NCI-H226 (cell line): ENCODE measurements around the gene MYOZ1.
"Not testable (repeated sequence)": the region's sequence is repeated elsewhere in the genome, so short reads cannot be mapped to it uniquely, and the experiment has no call there.

Experiments
- DNase-seq: peaks from one replicate; pipeline ENCODE4 v3.0.0-alpha.2; 2015

MYOZ1 gene, protein sequence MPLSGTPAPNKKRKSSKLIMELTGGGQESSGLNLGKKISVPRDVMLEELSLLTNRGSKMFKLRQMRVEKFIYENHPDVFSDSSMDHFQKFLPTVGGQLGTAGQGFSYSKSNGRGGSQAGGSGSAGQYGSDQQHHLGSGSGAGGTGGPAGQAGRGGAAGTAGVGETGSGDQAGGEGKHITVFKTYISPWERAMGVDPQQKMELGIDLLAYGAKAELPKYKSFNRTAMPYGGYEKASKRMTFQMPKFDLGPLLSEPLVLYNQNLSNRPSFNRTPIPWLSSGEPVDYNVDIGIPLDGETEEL

GRCh38 chr10:73641328-73642060, at the start of gene MYOZ1:
MYOZ1 (minus strand) TSS chr10:73641474; CDS start chr10:73640017, 1,457 bp downstream.
- DNase-seq = peak; percentile 26

DNA sequence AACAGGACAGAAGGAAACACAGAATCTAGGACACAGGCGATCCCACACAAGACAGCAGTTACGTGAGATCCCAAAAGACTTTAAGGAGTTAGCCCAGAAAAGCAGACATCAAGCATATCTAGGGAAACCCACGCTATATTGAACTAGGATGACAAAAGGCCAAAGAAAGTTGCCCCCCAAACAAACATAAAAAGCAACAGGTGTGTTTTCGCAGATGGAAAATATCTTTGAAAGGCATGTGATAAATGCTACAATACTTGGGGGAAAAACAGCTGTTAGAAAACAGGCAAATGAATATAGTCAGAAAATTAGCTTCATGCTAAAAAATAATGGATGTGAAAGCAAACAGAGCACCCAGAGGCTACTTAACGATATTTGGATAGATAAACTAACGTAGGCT, 49.5 kb upstream of the MYOZ1 start:
- DNase-seq = not testable (repeated sequence)

GRCh38 chr10:73689596-73689995, 48.3 kb upstream of the MYOZ1 start:
- DNase-seq = not testable (repeated sequence)

DNA sequence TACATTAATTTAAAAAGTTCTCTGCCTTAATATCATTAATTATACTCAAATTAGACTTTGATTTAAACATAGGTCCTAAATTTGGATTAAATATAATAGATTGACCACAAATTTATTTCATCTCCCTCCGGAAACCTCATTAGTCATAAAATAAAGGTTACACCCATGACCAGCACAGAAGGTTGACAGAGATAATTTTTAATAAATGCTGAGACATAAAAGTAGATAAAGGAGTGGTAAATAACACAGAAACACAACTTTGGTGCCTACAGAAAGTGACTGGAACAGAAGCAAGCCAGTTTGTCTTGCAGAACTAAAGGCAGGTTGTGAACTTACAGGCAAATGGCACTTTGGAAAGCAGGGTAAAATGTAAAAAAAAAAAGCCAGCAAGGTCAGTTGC, 46.4 kb upstream of the MYOZ1 start:
- not testable (repeated sequence) for DNase-seq

DNA sequence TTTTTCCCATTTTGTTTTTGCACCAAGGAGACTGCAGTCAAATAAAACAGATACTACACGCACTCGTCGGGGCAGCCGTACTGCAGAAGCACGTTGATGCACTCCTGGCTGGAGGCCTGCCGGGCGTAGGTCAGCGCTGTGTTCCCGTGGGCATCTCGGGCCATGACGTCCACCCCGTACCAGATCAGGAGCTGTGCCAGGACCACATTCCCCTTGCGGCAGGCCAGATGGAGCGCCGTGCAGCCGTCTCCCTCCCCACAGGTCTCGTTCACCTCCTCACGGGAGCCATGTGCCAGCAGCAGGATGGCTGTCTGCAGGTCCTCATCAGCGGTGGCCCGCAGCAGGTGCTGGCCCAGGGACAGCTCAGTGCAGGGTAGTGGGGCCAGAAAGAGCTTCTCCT, 33.3 kb upstream of the MYOZ1 start:
- DNase-seq = not testable (repeated sequence)

DNA sequence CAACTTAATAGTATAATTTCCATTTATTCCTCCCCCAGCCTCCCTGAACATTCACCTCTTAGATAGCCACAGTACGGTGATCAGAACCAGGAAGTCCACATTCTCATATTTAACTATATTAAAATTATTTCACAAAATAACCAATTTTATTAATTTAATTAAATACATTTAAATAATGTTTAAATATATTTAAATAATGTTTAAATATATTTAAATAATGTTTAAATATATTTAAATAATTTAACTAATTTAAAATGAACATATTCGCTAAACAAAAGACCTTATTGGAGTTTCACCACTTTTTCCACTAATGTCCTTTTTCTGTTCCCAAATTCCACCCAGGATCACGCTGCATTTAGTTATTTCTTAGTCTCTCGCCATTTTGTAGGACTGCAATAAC, 27.1 kb upstream of the MYOZ1 start:
- not testable (repeated sequence) for DNase-seq

GRCh38 chr10:73666153-73666809, 25.0 kb upstream of the MYOZ1 start:
- not testable (repeated sequence) for DNase-seq

GRCh38 chr10:73665581-73665980, 24.3 kb upstream of the MYOZ1 start:
- not testable (repeated sequence) for DNase-seq

GRCh38 chr10:73664156-73665040, 23.1 kb upstream of the MYOZ1 start:
- not testable (repeated sequence) for DNase-seq

GRCh38 chr10:73663621-73664020, 22.3 kb upstream of the MYOZ1 start:
- not testable (repeated sequence) for DNase-seq

GRCh38 chr10:73662705-73663104, 21.4 kb upstream of the MYOZ1 start:
- not testable (repeated sequence) for DNase-seq

DNA sequence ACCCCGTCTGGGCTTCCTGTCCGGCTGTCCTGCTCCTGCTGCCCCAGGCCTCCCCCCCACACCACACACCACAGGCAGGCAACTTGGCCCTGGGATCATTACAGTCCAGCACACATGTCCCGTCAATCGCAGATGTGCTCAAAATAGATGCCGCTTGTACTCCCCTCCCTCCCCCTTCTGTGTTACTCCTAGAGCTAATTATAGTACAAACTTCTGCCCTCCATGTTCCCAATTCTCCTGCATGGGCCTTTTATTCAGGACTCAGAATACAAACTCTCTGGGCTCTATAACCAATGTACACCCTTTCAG, 14.7 kb upstream of the MYOZ1 start, which contains the start of gene SYNPO2L:
Gene SYNPO2L (minus strand): TSS at position 40 of the 309 bp plus-strand sequence. CDS start 107 bp downstream, outside the sequence.
- DNase-seq = no peak

GRCh38 chr10:73655257-73655989, 14.1 kb upstream of the MYOZ1 start:
- no peak for DNase-seq

DNA sequence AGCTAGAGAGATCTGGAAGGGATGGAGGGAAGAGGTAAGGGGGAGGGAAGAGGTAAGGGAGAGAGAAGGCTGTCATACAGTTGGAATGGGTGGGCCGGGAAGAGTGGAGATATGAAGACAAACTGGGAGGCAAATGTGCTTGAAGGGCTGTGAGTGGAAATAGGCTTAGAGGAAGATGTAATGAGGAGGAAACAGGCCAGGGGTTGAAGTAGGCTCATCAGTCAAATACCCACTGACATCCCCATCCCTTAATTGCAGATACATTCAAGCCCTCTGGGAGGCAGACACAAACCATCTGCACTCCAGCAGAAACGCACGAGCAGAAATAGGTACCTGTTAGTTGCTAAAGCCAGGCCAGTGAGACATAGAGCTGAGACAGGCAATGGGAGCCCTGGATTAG, 12.4 kb upstream of the MYOZ1 start:
- peak; percentile 68 for DNase-seq

DNA sequence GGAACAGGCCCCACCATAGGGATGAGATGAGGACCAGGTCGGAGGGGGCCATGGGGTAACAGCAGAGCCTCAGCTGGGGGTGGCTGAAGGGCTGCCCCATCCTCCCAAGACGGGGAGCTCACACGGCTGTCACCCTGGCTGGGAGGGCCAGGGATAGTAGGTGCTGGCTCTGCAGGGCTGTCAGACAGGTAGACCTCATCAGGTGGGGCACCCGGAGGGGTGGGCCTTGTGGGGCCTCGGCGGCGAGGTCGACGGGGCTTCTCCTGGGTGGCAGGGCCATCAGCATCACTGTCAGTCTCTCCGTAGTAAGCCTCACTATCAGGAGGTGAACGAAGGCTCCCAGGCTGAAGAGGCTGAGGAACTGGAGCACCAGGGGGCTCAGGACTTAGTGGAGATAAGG, 11.9 kb upstream of the MYOZ1 start:
- DNase-seq = no peak

DNA sequence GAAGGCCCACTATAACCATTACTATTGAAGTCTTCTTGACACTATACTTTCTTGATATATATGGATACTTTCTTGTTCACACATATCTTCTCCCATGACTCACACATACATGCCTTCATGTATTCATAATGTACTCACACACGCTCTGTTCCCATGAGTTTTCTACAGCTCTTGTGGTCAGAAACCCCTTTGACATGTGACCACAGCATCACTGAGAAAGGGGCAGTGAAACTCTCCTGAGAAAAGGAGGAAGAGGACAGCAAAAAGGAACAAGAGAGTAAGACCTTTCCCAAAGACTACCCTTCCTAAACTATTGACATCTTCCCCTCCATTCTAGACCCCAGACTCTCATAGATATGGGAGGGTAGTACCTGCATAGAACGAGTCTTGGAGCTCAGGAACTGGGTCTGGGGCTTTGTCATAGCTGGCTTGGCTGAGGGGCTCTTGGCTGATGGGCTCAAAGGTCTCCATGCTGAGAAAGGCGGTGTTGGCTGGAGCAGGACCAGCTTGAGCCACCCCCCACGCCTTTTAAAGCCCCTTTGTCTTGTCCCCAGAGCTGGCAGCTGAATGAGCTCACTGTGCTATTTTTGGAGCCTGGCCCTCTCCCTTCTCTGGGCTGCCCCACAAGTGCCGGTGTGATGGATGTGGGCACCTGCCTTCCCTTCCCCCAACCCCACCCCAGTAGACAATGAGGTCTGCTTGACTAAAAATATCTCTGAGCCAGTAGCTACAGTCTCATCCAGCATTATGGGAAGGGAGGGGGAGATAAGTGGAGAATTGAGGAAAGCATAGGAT, 9.5 kb upstream of the MYOZ1 start:
- peak; percentile 83 for DNase-seq

DNA sequence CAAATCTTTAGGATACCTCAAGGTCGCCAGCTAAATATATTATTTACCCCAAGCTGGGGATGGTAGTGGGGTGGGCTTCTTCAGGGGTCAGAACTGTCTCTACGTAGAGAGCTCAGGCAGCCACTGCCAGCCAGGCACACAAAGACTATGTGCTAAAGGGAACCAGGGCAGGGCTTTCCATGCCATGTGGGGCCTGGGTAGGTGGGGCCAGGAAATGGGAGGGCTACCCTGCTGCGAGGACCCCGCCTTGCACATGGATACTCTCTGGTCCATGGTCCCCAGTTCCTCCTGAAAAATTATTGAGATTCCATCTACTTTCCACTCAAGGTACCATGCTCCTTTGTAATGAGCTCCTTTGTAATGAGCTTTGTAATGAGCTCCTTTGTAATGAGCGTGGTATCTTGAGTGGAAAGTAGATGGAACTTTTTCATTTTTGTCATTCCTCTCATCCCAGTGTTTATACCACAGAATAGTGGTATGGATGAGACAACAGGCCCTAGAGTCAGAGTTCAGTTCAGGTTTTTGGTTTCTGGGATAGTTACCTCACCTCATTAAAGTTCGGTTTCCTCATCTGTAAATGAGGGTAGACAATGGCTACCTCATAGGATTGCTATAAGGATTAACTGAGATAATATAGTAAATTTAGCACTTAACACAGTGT, 8.7 kb upstream of the MYOZ1 start:
- DNase-seq = peak; percentile 22

DNA sequence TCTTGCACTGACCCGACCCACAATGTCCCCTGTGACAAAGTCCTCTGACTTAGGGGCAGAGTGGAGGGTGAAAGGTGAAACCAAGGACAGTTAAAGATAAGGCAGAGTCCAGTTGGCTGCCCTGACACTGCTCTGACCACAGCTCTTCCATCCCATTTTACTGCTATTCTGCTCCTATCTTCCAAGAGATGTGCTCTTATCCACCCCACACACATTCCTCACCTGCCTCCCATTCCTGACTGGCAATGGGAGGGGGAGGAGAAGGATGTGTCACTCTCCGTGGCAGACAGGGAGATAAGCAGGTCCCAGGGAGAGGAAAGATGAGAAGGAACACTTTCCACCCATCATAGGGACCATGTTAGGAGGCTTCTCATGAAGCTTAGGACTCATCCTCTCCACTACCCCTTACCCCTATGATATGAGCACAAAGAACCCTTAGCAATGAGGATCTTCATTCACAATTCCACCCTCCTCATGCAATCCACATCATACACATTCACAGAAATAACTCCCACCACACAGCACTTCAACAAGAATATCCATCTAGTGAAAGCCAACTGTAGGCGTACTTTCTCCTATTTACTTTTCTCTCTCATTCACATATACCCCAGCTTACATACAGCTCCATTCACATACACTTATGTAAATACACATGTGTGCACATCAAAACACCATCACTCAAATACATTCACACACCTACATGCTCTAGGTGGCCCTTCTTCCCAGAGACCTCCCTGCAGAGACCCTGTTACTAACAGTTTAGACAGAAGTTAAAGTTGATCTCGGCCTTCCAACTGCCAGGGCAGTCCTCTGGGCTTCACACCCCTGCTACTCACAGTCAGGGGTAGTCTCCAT, 7.9 kb upstream of the MYOZ1 start:
- peak; percentile 95 for DNase-seq

- DNase-seq = no peak
Observed at GRCh38 chr10:73647875-73648651, 6.8 kb upstream of the MYOZ1 start.
